Activated CD4-positive, alpha-beta T cell treated with anti-CD3 and anti-CD28 coated beads for 48 hours (primary cell): Measurements from ENCODE around the gene NPC1L1.
"Not testable (repeated sequence)": the region's sequence is repeated elsewhere in the genome, so short reads cannot be mapped to it uniquely, and the experiment has no call there.

Experiments used
- DNase-seq: peaks from one replicate; pipeline ENCODE4 v3.0.0-alpha.2; 2020

The NPC1L1 gene

DNA sequence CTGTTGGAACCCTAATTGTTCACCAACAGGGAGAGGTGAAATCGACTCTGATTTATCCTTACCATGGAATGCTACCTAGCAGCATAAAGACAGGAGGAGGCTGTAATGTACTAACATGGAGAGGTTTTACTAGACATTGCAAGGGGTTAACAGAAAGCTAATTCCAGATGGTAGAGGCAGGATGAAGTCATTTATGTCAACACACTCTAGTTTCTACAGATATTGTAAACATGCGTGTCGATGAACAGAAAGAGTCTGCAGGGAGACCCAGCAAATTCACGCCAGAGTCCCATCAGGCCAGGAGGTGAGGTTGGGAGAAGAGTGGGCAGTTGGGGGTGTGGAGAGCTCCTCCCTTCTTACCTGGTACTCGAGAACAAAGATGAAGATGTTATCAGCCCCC is 7.0 kb downstream of the NPC1L1 start:
- no peak for DNase-seq

DNA sequence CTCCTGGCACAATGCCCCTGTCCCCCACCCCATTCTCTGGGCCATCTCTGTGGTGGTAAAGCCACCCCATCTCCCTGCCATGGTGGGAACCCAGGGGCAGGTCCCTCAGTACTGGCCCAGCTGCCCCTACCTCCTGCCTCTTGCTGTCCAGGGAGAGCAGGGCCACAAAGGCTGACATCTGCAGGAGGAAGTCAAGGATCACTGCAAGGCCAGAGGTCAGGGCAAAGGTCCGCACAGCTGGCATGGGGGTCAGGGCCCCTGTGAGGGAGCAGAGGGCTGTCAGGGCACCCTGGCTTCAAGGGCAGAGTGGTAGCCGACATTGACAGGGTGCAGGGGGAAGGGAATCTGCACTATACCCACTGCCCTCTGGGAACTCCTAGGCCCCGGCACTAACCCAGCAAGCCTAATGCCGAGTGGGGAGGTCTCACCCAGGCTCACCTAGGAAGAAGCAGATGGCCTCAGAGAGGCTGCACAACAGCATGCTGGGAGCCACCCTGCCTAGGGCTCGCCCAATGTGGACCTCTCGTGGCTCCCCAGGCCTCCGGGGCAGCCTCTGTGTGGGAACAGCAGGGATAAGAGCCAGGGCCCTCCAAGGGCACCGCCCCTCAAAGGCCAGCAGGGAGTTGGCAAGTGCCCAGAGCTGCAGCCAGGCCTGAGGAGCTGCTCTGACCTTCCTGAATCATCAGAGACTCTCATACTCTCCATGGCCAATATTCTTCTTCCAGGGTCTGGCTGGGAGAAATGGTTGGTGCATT is 7.7 kb downstream of the NPC1L1 start:
- DNase-seq = no peak

DNA sequence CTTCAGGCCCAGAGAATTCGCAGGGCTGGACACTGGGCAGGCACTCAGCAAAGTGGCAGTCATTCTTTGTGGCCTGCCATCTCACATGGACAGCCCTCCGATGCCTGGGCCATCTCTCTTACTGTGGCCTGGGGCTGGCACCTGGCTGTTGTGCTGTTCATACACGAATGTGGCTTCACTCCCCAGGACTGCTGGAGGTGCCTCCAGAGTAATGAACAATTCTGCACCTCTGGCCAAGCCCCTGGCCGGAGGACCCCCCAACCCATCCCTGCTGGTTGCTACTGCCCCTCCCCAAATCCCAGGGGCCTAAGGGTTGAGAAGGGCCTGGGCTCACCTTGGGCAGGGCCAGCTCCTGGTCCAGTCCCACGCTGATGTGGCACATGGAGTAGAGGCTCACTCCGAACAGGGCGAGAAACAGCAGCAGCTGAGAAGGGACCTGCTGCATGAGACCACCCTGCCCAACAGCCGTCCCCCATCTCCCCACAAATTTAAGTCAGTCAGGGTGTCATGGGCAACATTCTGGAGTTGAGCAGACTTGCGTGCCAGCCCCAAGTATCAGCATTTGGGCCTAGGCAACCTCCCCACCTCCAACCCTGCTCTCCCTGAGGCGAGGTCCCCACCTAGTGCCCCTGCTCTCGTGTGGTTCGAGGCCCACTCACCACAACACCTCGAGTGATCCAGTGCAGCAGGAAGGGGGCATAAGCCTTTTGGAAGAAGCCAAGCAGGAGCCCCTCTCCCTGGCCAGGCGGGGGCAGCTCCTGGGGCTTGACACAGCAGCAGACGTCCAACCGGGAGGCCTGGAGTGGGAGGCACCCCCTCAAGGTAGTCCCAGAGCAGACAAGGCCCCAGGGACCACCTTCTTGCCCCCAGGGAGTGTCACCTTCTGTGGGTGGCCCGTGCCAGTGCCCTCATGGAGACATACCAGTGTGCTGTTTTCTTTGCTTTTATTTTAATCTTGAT is 9.4 kb downstream of the NPC1L1 start:
- DNase-seq = no peak

- no peak for DNase-seq
These were observed 10.1 kb downstream of the NPC1L1 start for GRCh38 chr7:44530990-44531389.

DNA sequence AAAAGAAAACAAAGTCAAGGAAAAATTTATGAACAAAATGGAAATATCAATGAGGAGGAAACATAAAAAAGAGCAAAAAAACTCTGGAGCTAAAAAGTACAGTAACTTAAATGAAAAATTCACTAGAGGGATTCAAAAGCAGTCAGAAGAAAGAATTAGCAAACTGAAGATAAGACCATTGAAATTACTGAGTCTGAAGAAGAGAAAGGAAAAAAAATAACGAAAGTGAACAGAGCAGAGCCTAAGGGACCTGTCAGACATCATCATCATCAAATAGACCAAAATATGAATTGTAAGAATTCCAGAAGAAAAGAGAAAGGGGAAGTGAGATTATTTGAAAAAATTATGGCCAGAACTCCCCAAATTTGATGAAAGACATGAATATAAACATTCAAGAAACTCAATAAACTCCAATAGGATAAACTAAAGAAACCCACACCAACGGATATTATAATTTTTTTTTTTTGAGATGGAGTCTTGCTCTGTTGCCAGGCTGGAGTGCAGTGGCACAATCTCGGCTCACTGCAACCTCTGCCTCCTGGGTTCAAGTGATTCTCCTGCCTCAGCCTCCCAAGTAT is 16.2 kb downstream of the NPC1L1 start:
- DNase-seq = no peak

DNA sequence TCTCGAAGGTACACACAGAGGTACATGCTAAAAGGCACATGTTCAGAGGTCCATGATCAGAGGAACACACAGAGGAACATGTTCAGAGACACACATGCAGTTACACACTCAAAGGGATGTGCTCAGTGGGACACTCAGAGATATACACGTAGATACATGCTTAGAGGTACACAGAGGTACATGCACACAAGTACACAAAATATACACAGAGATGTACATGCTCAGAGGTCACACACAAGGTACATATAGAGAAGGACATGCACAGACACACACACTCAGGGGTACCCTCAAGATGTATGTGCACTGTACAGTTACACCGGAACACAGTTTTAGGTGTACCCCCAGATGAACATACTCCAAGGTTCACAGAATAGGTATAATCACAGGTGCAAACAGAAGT is 18.8 kb downstream of the NPC1L1 start:
- DNase-seq = no peak

- no peak for DNase-seq
These were observed 19.6 kb downstream of the NPC1L1 start for GRCh38 chr7:44521347-44522095.

DNA sequence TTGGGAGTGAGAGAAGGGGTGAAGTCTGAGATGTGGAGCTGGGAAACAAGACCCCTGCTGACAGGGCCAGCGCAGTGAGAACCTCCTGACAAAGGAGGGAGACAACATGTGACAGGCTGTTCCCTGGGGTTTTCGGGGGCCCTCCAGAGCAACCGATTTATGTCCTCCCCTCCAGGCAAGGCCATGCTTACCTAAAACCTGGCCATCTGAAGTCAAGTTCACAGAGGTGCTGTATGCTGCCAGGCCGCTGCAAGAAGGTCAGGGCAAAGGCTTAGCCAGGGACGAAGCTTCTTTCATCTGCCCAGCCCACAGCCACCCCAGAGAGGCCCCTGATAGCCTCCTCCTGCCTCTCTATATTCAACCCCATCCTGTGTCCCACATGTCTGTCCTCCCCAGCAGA is 20.6 kb downstream of the NPC1L1 start:
- no peak for DNase-seq

DNA sequence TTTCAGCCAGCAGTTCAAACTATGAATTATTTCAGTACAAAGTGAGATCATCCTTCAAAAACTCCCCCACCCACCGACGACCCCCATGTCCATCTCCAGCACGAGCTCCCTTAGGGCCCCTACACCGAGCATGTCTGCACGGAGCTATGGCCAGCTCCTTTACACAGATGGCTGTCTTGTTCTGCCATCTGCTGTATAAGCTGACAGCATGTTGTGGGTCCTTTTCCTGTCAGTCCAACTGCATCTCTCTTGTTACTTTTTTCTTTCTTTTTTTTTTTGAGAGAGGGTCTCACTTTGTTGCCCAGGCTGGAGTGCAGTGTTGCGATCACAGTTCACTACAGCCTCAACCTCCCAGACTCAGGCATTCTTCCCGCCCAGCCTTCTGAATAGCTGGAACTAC is 21.6 kb downstream of the NPC1L1 start:
- DNase-seq = no peak

DNA sequence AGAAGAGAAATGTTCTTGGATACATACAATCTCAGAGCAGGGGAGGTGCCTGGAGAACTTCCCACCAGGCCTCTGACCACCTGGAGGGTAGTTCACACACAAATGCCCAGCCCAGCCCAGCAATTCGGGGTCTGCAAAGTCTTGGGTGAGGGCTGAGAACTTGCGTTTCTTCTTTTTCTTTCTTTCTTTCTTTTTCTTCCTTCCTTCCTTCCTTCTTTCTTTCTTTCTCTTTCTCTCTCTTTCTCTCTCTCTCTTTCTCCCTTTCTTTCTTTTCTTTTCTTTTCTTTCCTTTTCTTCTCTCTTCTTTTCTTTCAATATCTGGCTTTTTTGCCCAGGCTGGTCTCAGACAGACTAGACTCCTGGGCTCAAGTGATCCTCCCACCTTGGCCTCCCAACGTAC is 22.4 kb downstream of the NPC1L1 start:
- no peak for DNase-seq

- DNase-seq = no peak
These were observed 24.0 kb downstream of the NPC1L1 start for GRCh38 chr7:44517175-44517574.

DNA sequence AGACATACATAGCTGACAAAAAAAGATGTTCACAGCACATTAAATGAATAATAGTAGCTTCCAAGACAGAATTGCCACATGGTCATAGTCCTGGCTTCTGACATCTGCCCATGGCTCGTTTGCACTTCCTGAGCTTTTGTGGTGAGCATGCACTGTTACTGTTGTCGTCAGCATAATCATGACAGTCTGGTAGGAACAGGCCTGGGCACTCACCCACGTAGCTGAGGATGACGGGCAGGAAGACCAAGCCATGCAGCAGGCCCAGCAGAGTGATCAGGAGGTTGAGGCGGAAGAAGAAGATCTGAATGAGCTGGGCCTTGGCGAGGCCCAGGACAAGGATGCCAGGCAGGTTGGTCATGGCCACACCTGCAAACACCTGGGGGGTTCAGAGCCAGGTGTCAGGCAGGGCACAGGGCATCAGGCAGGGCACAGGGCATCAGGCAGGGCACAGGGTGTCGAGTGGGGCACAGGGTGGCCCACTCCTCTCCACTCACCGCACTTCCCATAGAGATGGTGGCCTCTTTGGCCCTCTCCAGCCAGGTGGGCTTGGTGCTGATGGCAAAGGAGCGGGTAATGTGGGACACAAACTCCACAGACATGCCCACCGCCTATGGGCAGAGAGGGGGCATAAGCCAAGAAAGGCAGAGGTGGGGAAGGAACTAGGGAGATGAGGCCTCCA is 25.4 kb downstream of the NPC1L1 start:
- DNase-seq = no peak

GRCh38 chr7:44512736-44513135 is 28.4 kb downstream of the NPC1L1 start:
- no peak for DNase-seq

- no peak for DNase-seq
These were observed 29.2 kb downstream of the NPC1L1 start for GRCh38 chr7:44511863-44512468.

GRCh38 chr7:44511236-44511635 is 29.9 kb downstream of the NPC1L1 start:
- no peak for DNase-seq

DNA sequence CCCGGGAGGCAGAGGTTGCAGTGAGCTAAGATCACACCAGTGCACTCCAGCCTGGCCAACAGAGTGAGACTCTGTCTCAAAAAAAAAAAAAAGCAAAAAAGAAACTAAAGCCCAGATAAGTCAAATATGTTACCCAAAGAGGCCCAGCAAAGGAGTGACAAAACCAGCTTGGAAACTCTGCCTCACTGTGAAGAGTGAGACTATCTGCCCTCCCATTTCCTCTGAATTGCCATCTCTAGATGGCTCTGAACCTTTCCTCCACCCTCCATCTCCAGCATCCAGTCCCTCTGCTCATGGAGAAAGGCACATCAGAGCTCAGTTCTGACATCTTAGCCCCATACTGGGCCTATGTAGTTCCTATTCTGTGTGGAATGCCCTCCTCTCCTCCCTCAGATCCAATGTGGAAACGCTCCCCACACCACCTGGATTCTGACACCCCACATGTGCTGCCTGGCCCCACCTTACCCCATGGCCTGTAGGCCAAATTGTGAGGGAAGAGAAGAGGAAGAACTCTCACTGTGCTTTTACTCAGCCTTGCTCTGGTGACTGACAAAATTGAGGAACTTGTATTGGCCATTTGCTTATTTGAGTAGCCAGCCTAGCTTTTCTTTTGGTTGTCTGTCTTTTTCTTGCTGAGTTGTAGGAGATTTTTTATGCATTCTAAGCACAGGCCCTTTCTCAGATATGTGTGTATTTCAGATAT is 32.7 kb downstream of the NPC1L1 start:
- DNase-seq = peak; percentile 35

- DNase-seq = not testable (repeated sequence)
These were observed 34.4 kb downstream of the NPC1L1 start for GRCh38 chr7:44506592-44507288.

DNA sequence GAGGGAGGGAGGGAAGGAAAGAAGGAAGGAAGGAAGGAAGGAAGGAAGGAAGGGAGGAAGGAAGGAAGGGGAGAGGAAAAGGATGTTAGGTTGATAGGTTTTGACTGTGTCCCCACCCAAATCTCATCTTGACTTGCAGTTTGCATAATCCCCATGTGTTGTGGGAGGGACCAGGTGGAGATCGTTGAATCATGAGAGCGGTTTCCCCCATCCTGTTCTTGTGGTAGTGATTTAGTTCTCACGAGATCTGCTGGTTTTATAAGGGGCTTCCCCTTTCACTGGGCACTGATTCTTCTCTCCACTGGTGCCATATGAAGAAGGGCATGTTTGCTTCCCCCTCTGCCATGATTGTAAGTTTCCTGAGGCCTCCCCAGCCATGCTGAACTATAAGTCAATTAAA is 35.5 kb downstream of the NPC1L1 start:
- DNase-seq = peak; percentile 28

DNA sequence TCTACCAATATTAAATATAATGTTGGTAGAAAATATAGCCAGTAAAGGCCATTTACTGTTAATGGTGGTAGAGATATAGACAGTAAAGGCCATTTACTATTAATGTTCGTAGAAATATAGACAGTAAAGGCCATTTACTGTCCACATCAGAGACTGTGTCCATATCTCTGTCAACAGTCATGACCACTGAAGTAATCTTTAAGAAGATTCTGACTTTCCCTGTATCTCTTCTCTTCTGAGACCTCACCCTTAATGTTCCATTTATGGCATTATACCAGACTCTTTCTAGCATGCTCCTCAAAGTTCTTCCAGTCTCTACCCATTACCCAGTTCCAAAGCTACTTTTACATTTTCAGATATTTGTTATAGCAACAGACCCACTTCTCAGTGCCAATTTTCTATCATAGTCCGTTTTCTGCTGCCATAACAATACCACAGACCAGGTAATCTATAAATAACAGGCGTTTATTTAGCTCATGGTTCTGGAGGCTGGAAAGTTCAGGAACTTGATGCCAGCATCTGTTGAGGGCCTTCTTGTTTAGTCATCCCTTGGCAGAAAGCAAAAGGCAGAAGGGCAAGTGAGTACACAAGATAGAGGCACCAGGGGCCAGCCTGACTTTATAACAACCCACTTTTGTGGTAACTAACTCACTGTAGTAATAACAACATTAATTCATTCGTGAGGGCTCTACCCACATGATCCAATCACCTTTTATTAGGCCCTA is 42.7 kb downstream of the NPC1L1 start:
- no peak for DNase-seq
